Midbrain (tissue), 1 donor: ENCODE data around the gene TMEM50A.
"Not testable (repeated sequence)": the region's sequence is repeated elsewhere in the genome, so short reads cannot be mapped to it uniquely, and the experiment has no call there.

Source experiments
- DNase-seq: peaks from one replicate; lab custom pipeline; 2025; lab: John Stamatoyannopoulos, UW

Gene TMEM50A

DNA sequence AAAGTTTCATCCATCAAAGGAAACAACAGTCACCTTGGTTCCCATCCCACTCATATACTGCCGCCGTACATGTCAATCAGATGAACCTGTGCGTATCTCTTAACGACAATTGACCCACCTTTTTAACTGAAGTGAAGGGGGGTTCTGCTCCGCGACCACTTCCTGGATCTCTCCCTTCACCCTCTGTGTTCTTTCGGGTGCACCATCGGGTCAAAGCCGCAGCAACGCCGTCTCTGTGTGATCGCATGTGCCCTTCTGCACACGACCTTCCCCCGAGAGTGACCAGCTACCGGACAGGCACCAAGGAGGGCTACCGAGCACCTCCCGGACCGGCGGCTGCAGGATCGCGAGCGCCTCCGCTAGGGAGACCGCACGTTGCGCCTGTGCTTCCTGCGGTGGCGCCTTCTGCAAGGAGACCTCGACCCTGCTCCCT lies 1.2 kb upstream of the TMEM50A start:
- DNase-seq: not testable (repeated sequence)

DNA sequence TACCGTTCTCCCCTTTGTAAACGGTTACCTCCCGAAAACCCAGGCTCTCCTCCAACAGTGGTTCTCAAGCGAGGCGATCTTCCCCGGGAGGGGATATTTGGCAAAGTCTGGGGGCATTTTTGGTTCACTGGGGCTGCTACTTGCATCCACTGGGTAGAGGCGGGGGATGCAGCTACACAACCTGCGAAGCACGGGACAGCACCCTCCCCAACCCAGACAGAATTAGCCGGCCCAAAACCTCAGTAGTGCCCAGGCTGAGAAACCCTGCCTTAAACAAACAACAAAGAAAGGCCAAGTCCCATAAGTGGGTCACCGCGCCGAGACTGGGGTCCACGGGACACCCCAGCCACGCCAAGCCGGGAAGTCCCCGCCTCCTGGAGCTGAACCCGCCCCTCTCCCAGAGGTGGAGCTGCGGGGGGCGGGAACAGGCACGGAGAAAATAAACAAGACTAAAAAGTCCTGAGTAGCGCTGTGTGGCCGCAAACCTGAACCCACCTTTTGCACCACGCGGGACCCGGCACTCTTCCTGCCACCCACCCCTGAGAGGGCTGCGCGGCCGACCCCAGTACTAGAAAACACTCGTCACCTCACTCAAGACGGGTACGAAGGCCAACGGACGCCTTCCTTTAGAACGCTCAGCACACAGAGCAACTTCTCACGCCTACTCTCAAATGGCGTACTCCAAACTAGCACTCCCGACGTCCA lies 499 bp upstream of the TMEM50A start:
- not testable (repeated sequence) for DNase-seq

DNA sequence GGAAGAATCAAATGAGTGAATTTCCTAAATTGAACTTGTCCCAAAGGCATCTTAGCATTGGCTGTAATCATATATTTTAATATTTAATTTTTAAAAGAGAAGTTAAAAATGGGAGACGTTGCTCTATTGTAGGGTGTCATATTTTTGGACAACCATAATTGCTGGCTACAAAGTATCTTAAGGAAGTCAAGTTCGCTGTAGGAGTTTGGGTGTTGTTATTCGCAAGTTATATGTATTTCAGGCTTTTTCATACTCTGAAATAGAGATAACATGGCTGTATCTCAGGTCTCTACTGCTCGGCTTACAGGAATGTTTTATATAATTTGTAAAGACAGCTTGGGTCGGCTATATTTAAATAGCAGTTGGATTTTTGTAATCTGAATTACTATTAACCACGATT lies 852 bp downstream of the TMEM50A start:
- no peak for DNase-seq

DNA sequence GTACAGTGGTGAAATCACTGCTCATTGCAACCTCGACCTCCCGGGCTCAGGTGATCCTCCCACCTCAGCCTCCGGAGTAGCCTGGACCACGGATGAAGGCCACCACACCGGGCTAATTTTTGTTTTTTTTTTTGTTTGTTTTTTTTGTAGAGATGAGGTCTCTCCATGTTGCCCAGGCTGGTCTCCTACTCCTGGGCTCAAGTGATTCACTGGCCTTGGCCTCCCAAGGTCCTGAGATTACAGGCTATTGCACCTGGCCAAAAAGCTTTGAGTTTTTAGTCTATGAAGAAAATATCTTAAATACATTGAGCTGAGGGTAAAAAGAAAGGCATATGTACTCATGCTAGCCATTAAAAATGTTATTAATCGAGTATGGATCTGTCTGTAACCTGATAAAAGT lies 3.6 kb downstream of the TMEM50A start:
- DNase-seq: no peak

DNA sequence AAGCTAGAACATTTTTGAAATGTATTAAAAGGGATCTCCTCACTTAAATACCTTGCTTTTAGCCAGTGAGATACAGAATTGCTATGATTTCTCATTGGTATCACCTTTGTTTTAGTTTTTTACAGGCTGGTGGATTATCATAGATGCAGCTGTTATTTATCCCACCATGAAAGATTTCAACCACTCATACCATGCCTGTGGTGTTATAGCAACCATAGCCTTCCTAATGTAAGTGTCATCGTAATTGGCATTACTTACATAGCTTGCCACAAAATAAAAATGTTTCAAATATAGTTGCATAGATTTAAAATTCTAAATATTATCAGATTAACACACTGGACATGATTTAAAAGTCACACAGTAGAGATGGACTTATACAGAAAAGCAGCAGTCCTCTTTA lies 4.7 kb downstream of the TMEM50A start:
- DNase-seq: no peak

DNA sequence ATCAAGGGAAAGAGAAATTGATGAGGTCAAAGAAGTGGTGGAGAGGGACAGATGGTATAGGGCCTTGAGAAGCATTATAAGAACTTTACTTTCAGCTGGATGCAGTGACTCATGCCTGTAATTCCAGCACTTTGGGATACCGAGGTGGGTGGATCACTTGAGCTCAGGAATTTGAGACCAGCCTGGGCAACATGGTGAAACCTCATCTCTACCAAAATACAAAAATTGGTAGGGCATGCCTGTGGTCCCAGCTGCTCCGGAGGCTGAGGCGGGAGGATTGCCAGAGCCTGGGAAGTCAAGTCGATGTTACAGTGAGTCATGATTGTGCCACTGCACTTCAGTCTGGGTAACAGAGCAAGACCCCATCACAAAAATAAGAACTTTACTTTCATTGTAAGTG lies 5.7 kb downstream of the TMEM50A start:
- no peak for DNase-seq

DNA sequence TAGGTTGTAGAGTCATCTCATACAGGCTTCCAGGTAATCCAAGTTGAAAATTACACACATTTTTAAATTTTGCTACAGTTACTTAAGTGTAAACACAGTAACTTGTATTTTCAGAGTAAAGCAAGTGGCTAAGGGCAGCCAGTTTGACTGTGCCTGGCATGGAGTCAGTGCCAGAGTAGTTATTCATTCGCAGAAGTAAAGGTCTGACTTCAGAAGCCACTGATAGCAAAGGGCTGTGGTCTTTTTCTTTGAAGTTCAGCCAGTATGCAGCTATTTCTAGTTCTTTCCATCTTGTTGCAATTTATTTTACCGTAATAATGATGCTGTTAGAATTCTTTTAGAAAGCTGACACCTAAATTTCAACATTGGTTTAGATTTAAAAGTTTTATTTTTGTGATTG lies 9.4 kb downstream of the TMEM50A start:
- no peak for DNase-seq

DNA sequence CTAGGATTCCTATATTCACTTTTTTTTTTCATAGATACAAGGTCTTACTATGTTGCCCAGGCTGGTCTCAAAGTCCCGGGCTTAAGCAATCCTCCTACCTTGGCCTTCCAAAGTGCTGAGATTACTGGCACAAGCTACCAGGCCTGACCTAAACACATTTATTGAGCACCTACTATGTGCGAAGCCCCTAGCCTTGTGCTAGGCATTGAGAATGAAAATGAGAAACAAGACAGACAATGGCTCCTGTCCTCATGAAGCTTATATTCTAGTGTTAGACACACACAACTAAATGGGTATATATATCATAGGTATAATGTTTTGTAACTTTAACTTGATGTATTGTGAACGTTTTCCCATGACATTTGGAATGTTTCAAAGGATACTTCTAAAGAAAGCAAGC lies 11.5 kb downstream of the TMEM50A start:
- no peak for DNase-seq

DNA sequence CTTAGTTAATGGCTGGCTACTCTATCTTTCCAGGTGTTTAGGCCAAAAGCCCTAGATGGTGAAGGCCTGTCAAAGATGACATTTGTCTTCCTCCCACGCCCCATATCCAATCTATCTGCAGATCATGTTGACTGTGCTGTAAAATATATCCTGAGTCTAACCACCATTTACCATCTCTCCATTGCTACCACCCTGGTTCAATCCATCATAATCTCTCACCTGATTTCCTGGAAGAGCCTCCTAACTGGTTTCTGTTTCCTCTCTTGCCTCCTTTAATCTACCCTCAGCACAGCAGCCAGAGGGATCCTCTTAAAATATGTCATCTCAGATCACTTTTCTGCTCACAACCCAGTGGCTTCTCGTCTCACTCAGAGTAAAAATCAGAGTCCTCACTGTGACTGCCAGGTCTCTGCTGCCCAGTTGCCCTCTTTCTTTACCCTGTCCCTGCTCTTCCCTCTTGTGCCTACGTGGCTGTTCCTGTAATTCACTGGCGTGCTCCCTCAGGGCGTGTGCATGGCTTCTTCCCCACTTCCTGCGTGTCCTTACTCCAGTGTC lies 17.8 kb downstream of the TMEM50A start:
- no peak for DNase-seq

DNA sequence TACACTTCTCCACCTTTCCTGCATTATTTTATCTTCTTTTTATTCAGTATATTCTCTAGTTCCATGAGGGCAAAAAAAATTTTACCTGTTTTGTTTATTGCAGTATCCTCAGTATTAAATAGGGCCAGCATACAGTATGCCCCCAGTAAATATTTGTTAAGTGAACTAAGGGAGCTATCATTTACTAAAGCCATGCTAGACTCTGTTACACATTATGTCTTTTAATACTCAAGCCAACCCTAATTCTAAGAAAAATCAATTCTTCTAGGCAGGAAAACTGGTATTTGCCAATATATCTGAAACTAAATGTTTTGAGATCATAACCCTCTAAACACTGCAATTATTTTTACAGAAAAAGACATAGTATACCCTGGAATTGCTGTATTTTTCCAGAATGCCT lies 18.3 kb downstream of the TMEM50A start:
- DNase-seq: no peak

DNA sequence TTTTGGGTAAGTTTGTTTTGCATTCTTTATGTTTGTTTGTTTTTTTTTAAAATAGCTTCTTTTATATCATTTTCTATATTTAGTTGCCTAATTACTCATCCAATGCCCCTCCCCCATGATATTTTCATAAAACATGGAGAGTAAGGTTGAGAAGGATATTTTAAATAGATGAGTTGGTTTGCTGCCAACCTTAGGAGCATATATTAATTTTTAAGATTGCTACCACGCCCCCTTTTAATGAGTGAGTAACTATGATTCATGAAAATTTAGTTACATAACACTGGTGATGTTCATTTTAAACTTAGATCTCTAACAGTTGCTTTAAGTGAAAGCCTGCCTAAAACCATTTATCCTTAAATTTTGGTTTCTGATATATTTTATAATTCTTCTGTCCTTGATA lies 18.7 kb downstream of the TMEM50A start:
- DNase-seq: no peak

DNA sequence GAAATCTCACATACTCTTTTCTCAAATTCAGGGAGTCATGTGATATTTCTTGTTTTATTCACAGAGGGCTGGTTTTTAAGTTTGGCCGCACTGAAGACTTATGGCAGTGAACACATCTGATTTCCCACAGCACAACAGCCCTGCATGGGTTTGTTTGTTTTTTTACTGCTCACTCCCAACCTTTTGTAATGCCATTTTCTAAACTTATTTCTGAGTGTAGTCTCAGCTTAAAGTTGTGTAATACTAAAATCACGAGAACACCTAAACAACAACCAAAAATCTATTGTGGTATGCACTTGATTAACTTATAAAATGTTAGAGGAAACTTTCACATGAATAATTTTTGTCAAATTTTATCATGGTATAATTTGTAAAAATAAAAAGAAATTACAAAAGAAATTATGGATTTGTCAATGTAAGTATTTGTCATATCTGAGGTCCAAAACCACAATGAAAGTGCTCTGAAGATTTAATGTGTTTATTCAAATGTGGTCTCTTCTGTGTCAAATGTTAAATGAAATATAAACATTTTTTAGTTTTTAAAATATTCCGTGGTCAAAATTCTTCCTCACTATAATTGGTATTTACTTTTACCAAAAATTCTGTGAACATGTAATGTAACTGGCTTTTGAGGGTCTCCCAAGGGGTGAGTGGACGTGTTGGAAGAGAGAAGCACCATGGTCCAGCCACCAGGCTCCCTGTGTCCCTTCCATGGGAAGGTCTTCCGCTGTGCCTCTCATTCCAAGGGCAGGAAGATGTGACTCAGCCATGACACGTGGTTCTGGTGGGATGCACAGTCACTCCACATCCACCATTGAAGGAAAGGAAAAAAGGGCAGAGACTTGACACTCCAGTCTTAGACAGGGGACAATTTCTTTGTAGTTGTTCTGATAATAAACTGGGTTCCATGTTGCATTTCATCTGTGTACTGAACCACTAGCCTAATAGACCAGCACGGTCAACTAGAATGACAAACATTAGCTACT lies 22.8 kb downstream of the TMEM50A start:
- no peak for DNase-seq

DNA sequence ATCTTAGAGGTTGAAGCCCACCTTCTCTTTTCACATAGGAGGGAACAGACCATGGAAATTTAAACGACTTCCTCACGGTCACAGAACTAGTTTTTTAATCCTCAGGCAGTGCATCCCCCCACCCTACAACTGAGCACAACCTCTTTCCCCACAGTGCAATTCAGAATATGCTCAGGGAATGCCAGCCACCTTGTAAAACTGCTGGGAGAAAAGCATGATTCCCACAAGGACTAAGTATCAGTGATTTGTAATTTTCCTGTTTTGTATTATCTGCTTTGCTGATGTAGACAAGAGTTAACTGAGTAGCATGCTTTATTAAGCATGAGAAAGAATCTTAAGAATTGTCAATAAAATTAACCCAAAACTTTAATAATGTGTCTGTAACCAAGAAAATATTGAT lies 23.8 kb downstream of the TMEM50A start:
- no peak for DNase-seq

DNA sequence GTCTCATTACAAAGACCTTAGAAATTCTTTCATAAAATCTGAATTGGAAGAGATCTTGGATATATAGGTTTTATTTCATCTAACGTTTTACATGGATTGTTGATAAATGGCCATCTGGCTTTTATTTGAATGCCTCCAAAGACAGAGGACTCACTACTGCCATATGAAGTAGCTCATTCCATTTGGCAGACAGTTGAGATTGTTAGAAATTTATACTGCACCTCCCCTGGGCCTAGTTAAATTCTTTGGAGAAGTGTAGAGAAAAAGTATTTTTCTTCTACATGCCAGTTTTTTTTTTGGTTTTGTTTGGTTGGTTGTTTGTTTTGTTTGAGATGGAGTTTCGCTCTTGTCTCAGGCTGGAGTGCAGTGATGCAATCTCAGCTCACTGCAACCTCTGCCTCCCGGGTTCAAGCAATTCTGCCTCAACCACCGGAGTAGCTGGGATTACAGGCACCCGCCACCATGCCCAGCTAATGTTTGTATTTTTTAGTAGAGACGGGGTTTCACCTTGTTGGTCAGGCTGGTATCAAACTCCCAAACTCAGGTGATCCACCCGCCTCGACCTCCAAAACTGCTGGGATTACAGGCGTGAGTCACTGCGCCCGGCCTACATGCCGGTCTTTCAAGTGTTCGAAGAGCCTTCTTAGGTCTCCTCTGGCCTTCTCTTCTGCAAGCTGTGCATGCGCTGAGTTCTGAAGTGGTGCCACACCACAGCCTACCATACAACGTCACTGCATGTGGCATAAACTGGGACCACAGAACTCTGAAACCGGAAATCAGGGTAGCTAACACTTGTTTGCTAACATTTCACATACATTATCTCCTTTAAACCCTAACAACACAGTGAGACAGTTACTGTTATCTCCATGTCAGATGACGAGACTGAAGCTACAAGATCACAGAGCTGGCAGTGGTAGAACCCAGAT lies 24.8 kb downstream of the TMEM50A start:
- DNase-seq: not testable (repeated sequence)

DNA sequence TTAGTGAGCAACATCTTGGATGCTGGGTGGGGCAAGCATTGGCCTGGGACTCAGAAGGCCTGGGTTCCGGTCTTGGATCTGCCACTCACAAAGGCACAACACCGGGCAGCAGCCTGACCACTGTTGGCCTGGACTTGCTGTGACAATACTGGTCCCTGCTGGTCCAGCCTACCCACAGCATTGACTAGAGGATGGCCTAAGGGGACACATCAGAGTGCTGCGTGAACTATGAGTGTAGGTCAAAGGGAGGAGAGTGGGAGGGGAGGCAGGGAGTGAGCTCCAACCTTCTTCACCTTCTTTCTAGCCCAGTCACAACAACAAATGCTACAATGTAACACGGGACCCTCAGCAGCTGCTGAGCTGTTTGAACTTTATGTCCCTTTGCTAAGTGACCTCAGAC lies 31.1 kb downstream of the TMEM50A start:
- DNase-seq: no peak

DNA sequence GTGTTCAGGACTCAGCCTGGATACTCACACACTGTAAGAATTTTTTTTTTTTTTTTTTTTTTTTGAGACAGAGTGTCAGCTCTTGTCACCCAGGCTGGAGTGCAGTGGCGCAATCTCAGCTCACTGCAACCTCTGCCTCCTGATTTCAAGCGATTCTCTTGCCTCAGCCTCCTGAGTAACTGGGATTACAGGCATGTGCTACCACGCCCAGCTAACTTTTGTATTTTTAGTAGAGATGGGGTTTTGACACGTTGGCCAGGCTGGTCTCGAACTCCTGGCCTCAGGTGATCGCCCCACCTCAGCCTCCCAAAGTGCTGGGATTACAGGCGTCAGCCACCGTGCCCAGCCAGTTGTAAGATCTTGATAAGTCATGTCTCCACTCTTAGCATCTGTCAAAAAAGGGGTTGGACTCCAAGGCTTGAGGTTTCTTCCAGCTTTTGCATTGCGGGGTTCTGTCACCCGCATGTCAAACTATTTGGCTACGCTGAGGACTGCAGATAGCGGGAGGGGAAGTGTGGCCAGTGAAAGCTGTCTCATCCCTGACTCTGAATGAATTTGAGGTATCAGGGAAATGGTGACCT lies 31.6 kb downstream of the TMEM50A start:
- DNase-seq: not testable (repeated sequence)

DNA sequence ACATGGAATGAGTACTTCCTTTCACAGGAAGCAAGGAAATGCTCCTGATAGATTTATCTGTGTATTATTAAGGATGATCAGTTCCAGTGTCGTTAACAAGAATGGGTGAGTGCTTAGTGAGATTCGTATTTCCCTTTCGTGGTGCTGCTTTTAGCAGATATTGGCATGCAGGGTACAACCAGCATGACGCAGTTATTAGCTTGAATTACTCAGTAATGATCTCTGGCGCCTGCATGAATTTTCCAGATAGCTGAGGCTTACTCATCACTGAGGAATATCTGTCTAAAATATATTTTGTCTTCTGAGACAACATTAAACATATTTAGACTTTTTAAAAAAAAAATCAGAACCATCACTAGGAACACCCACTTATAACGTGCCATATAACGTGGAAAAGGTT lies 33.6 kb downstream of the TMEM50A start:
- DNase-seq: not testable (repeated sequence)

DNA sequence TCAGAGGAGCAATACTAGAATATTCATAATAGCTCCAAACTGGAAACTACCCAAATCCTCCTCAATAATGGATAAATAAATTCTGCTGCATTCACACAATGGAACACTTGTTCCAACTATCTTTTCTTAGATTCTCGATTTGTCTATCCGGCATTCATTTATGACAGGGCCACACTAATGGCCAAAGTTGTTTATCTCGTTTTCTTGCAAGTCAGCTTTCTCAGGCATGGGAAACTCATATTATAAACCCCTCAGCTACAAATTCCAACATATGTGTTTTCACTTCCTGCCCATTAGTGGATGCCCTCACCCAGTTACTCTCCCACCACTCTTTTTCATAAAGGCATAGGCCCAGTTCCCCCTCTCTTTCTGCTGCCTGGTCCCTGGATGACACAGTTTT lies 40.2 kb downstream of the TMEM50A start:
- not testable (repeated sequence) for DNase-seq

DNA sequence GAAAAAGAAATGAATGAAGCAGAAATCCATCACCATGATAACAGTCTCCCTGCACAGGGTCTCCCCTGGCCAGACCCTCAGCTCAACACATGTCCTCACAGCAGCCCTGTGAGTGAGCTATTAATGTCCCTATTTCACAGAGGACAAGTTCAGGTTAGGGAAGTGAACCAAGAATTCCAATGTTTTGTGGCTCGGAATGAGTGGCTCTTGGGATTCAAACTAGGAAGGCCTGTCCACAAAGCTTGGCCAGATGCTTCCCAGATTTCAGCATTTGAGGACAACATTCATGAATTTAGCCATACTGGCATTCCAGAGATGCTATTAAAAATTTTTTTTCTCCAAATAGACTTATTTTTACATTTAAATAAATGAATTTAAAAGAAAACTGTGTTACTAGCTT lies 44.4 kb downstream of the TMEM50A start:
- DNase-seq: not testable (repeated sequence)

DNA sequence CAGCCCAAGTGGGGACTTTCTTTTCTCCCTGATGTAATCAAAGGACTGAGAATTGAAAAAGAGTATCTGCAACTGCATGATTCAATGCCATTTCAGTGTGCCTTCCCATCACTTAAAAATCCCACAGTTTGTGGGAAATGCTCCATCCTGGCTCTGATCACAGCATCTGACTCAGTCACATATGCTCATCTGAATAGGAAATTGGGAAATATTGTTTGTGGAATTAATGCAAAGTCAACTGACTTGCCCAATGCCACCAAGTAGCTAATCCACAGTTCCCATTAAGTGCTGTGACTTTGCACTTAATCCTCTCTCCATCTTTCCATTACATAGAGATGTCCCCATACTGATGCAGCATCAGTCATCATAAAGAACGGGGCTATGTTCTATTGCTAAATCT lies 45.0 kb downstream of the TMEM50A start:
- not testable (repeated sequence) for DNase-seq

DNA sequence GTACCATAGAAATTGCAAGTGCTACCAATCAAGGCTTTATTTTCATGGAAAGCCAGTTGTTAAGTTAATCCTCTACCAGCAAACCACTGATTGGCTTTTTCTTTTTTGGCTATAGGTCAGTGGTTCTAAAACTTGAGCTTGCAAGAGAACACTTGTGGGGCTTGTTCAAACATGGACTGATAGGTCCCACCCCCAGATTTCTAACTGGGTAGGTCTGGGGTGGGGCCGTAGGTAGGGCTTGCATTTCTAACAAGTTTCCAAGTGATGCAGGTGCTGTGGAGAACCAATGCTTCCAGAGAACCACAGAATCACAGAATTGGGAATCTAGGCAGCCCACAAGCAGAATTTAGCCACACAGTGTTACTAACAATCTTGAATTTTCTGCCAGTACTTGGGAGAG lies 45.7 kb downstream of the TMEM50A start:
- not testable (repeated sequence) for DNase-seq
